NOMO-1 treated with dmso at 0.1 percent for 144 hours (cell line): Measurements from ENCODE around the gene CHRM1.

Source experiments
- DNase-seq: peaks from one replicate; lab custom pipeline; 2025; ENCODE audit not compliant: unreplicated experiment; lab: John Stamatoyannopoulos, UW

The CHRM1 gene

GRCh38 chr11:62926680-62927455 lies 5.7 kb upstream of the CHRM1 start:
- DNase-seq, result no peak

DNA sequence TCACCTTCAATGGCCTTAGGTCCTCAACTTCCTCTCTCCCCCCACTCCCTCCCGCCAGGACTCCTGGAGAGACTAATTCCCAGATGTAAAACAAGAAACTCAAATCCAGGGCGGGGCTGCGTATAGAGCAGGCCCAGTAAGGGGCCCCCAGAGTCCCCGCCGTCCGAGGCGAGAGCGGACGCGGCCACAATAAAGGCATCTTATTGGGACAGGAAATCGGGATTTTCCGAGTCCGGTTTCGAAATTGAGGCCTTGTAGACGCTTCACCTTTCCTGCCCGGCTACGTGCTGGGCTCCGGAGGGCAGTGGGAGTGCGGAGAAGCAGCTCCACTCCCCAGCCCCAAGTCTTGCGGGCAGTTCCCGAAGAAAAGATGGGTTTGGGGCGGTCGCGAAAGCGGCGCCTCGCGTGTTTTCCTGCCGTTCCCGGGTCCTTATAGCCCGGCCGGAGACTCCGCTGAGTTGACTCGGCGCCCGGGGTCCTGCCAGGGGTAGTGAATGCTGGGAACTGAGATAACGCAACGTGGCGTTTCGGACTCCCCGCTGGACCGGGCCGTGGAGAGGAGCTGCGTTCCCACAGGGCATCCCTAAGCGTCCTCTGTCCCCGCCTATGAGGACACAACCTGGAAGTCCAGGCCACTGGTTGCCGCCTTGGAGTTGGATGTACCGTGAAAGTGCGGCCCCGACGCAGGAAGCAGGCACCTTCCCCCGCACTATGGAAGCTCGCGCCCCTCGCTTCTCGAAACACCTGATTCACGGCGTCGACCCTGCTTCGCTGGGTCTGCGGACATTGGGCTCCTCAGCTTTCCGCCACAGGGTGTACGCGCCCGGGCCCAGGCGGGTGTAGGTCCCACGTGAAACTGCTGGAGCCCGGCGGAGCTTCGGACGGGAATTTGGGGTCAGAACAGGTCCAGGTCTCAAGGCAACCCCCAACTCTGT lies 4.8 kb upstream of the CHRM1 start:
- no peak for DNase-seq

DNA sequence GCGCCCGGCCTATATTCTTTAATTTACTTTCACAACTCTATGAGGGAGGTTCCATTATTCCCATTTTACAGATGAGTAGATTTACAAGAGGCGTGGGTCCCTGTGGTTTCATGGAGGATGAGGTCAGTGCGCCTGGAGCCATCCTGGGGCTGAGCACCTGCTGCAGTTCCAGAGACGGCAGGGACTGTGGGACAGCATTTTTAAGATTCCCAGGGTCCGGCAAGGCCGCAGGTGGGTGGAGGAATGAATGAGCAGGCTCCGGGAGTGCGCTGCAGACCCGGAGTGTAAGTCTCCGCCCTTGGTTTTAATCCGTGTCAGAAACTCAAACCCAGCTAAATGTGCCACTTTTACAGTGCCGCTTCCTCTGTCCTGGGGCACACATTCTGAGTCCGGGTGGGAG lies 4.1 kb upstream of the CHRM1 start:
- DNase-seq, result no peak

DNA sequence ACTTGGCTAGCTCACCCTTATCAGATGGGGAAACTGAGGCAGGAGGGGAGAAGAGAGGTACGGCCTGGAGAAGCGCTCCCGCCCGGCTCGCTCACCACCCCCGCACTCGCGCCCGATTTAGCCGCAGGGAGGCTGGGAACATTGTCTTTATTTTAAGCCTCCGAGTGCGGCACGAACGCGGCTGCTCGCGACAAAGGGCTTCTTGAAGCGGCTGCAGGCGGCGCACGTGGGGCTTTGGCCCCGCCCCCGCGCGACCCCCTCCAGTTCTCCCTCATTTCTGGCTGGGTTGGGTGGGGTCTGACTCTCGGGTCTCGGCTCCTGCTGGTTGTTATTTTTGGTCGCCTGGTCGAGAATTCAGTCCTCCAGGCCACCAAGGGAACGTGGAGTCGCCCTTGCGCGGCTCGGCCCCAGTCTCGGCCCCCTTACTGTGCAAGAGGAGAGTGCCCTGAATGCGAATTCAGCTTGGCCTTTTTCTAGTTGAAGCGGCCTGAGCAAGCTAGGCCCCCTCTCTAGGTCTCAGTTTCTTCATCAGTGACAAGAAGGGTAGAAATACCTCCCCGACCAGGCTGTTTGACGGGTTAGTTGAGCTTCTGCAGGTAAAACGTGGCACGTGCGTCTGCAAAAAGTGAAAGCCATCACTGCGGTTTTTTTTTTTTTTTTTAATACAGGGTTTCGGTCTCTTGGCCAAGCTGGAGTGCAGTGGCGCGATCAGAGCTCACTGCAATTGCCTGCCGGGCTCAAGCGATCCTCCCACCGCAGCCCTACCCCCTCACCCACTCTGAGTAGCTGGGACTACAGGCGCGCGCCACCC lies 2.6 kb upstream of the CHRM1 start:
- no peak for DNase-seq

DNA sequence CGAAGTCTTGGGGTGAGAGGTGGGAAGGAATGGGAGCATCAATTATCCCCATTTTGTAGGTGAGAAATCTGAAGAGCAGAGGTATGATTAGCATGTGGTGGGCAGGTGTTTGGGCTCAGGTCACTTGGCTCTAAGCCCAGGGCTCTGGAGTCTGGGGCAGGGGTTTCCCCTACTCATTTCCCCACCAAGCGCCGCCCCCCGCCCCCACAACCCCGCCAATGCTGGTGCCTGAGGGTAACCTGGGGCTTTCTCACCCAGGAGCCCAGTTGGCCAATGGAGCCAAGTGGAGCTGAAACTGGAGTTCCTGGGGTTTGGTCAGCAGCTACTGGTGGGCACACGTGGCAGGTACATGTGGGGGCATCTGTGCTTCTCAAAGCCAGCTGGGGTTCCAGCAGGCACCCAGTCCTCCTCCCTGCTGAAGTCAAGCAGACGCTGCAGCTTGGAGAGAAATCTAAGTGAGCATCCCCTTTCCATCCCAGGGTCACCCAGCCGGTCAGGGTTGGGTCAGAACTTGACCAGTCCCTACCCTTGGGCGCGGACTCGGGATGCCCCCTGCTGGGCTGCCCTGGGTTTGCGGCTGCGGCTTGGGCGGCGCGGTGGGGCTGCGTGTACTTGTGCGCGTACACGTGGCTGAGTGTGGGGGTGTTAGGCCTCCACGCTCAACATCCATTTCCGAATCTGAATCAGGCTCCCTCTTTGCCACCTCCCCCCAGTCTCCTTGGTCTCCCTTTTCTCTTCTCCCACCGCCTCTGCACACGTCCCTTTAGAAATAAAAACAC lies 1.7 kb upstream of the CHRM1 start:
- DNase-seq, result no peak

GRCh38 chr11:62922189-62922589 lies 1.0 kb upstream of the CHRM1 start:
- DNase-seq, result no peak

DNA sequence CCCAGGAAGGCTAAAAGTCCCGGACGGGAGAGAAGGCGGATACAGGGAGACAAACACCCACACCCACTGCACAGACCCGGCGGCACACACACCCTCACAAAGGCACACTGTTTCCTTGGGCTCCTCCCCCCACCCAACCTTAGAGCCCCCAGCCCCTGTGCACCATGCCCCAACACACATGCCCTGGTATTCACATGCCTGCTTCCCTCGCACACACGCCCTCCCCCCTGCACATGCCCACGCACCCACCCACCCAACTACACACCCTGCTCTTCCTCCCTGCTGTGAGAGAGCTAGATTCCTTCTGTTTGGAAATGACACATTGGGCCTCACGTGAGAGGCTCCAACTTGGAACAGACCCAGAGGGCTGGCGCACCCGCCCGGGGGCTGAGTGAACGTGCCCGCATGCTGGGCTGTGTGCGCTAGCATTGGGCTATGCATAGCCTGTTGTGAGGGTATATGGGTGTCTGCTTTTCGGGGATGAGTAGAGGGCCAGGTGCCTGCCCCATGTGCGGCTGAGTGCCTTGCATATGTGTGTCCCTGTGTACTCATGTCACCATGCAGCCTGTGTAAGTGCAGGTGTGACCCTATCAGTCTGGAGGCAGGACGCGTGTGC lies 518 bp upstream of the CHRM1 start:
- no peak for DNase-seq

DNA sequence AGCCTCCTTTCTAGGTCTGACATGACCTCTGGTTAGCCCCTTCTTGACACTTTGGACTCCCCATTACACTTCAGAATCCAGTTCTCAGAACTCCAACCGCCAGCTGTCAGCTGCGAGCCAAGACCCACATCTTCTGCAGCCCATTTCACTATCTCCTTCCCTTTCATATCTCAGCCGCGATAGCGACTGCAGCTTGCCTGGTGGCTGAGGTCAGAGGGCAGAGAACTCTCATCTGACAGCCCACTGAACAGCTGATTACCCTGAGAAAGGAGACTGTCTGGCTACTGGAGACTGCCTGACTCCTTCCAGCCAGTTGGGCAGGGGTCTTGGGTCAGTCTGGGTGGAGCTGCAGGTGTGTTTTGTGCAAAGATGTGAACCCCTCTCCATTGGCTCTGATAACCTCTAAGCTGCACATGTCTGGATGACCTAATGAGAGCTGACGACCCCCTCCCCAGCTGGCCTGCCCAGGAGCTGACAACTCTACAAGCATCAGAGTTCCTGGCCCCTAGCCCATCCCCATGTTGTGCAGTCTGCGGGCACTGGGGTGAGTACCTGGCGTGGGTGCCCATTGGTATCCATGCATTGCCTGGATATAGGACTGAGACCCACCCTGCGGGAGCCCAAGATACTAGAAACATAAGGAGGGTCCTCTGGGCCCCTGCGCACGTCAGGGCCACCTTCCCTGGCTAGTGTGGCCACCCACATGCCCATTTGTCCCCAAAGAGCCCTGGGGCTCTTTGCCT lies 1.1 kb downstream of the CHRM1 start:
- no peak for DNase-seq

GRCh38 chr11:62919476-62919875 lies 1.7 kb downstream of the CHRM1 start:
- no peak for DNase-seq

GRCh38 chr11:62918531-62918930 lies 2.6 kb downstream of the CHRM1 start:
- DNase-seq, result no peak

- no peak for DNase-seq
Measured at GRCh38 chr11:62917906-62918502, 3.2 kb downstream of the CHRM1 start.

GRCh38 chr11:62914416-62914815 lies 6.7 kb downstream of the CHRM1 start:
- DNase-seq, result no peak

GRCh38 chr11:62912268-62912667 lies 8.9 kb downstream of the CHRM1 start:
- DNase-seq, result no peak

GRCh38 chr11:62911137-62912130 lies 9.7 kb downstream of the CHRM1 start:
- no peak for DNase-seq

DNA sequence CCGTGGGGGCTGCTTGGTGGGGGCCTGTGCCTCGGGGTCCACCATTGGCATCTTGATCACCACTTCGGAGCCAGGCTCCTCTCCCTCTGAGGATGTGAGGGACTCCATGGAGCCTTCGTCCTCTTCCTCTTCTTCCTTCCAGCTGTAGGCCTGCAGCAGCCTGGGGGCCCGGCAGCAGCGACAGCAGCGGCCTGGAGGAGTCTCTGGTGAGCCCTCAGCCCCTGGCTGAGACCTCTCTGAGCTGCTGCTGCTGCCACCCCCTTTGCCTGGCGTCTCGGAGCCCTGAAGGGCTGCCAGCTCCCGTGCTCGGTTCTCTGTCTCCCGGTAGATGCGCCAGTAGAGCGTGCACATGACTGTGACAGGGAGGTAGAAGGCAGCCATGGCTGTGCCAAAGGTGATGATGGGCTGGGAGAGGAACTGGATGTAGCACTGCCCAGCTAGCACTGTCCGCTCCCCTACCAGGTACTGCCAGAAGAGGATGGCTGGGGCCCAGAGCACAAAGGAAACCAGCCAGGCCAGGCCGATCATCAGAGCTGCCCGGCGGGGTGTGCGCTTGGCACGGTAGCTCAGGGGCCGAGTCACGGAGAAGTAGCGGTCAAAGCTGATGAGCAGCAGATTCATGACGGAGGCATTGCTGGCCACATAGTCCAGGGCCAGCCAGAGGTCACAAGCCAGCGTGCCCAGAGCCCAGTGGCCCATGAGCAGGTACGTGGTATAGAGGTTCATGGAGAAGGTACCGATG lies 10.9 kb downstream of the CHRM1 start:
- DNase-seq, result no peak

DNA sequence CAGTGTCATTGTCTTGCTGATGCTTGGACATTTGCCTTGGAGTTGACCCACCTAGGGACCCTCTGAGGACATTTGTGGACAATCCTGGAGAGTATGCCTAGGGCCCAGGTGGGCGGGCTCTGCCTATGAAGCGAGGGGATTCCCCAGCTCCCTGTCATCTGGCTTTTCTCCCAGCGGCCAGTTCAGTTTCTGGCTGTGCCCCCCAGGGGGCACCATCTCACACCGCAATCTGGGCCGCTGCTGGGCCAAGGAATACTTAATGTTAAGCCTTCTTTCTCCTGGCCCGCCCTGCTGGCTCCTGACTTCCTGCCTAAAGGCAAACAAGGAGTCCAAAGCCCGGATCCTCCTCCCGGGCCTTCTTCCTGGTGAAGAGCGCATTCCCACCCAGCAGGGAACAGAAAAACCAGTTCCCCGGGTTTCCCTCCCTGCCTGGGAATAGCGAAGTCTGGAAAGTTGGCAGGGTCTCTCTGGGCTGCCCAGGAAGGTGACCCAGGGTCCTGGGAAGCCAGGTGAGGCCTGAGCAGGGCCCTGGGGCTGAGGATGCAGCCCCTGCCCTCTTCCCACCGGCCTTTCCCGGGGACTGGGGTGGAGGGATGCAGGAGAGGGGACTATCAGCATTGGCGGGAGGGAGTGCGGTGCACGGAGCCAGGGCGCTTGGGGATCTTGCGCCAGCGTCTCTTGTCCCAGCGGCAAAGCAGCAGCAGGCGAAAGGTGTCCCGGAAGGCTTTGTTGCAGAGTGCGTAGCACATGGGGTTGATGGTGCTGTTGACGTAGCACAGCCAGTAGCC lies 11.9 kb downstream of the CHRM1 start:
- no peak for DNase-seq
